HG03060 (cell line): Measurements from ENCODE around the gene RTN4R.
"Not testable (repeated sequence)": the region's sequence is repeated elsewhere in the genome, so short reads cannot be mapped to it uniquely, and the experiment has no call there.

Experiments
- ATAC-seq: cut with Tn5 transposase; IDR thresholded peaks from one replicate; pipeline ENCODE4 v1.9.1; 2021; ENCODE audit warnings: low read depth, moderate number of reproducible peaks; ENCODE audit not compliant: unreplicated experiment

RTN4R gene

GRCh38 chr22:20273758-20274181 lies 5.7 kb upstream of the RTN4R start:
- no peak for ATAC-seq

- ATAC-seq: no peak
Observed at GRCh38 chr22:20272700-20273099, 4.6 kb upstream of the RTN4R start.

GRCh38 chr22:20272174-20272573 lies 4.1 kb upstream of the RTN4R start:
- no peak for ATAC-seq

- no peak for ATAC-seq
Observed at GRCh38 chr22:20271114-20271994, 3.2 kb upstream of the RTN4R start.

GRCh38 chr22:20270190-20271113 lies 2.3 kb upstream of the RTN4R start:
- not testable (repeated sequence) for ATAC-seq

GRCh38 chr22:20269673-20270072 lies 1.6 kb upstream of the RTN4R start:
- ATAC-seq: not testable (repeated sequence)

GRCh38 chr22:20269201-20269600 lies 1.1 kb upstream of the RTN4R start:
- ATAC-seq: not testable (repeated sequence)

- ATAC-seq: no peak
Observed at GRCh38 chr22:20267441-20268278, 458 bp downstream of the RTN4R start.

- not testable (repeated sequence) for ATAC-seq
Observed at GRCh38 chr22:20266667-20267440, 1.3 kb downstream of the RTN4R start.

- ATAC-seq: not testable (repeated sequence)
Observed at GRCh38 chr22:20265772-20266666, 2.1 kb downstream of the RTN4R start.

- no peak for ATAC-seq
Observed at GRCh38 chr22:20264614-20265452, 3.3 kb downstream of the RTN4R start.

- not testable (repeated sequence) for ATAC-seq
Observed at GRCh38 chr22:20263404-20264281, 4.5 kb downstream of the RTN4R start.

GRCh38 chr22:20262582-20263147 lies 5.5 kb downstream of the RTN4R start:
- no peak for ATAC-seq

- ATAC-seq: no peak
Observed at GRCh38 chr22:20261848-20262581, 6.1 kb downstream of the RTN4R start.

GRCh38 chr22:20260071-20260765 lies 7.9 kb downstream of the RTN4R start:
- ATAC-seq: no peak
